Stimulated activated CD8-positive, alpha-beta memory T cell treated with anti-CD3 and anti-CD28 coated beads, Interleukin-4, amount 100 ng/mL, for 24 hours (primary cell): ENCODE data around the gene PAK2.
"Not testable (repeated sequence)": the region's sequence is repeated elsewhere in the genome, so short reads cannot be mapped to it uniquely, and the experiment has no call there.

Experiments used
- DNase-seq: peaks from one replicate; pipeline ENCODE4 v3.0.0-alpha.2; 2020; ENCODE audit warnings: low read depth

PAK2 gene

DNA sequence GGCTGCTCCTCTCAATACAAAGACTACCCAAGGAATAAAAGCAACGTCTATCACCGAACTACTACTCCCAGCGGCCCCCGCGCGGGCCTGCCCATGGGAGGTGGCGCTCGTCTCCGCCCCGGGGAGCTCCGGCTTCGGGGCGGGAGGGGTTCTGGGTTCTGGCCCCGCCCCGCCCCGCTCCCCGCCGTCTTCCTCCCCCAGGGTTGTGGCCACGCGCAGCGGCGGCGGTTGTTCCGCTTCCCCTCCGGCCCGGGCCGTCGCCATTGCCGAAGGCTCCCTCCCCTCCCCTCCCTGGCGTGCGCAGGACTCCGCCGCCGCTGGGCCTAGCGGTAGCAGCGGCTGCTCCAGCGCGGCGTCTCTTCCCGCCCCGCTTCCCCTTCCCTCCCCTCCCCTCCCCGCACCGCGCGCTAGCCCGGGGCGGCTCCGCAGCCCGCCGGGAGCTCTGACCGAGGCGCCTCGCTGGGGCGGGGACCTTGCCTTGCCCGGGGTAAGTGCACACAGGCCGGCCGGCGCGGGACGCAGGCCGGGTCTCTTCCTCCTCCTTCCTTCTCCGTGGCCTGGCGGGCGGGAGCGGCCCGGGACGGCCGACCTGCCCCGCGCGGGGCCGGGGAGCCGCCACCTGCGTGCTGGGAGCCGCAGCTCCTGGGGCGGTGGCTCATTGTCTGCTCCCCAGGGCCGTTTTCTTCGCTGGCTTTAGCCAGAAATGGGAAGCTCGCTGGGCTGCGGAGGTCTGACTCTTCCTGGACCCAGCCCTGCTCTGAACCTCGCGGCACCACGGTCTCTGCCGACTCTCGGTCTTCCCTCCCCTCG is at the start of gene PAK2:
PAK2 (plus strand) TSS at position 187 of the 810 bp plus-strand sequence. CDS start 42,790 bp downstream, outside the sequence.
- peak; percentile 89 for DNase-seq

DNA sequence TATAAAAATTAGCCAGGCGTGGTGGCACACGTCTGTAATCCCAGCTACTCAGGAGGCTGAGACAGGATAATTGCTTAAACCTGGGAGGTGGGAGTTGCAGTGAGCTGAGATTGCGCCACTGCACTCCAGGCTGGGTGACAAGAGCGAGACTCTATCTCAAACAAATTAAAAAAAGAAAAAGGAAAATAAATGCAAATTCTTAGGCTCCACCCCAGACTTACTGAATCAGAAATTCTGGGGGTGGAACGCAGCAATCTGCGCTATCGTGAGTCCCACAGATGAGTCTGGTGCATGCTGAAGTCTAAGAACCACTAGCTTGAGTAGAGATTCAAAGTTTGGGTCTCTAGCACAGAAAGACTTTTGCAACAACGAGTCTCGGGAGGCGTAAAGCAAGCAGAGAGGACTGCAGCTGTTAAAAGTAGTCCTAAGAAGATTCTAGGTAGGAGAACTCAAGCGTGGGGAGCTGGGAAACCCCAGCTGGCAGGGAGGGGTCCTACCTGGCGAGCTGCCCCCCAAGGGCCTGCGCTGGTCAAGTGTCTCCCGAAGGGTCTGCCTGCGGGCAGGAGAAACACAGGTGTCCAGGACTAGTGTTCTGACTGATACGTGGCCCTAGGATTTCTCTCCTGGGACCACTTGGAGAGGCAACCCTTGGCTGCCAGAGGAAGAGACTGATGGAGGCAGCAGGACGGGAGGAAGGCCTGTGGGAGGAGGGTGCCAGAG is 49.6 kb upstream of the PAK2 start:
- no peak for DNase-seq

- no peak for DNase-seq
These were observed 48.3 kb upstream of the PAK2 start for GRCh38 chr3:196691386-196691785.

DNA sequence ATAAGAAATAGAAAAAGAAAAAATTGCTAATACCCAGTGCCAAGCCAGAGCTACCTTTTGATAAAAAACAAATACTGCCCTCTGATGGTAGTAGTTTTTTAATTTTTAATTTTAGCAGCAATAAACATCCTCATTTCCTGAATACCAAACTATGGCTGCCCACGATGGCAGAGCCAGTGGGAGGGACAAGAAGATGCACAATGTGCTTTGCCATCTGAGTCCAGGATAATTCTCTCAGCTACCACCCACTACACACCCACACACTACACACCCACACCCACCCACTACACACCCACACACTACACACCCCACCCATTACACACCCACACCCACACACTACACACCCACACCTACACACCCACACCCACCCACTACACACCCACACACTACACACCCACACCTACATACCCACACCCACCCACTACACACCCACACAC is 45.4 kb upstream of the PAK2 start:
- no peak for DNase-seq

GRCh38 chr3:196694941-196695848 is 44.5 kb upstream of the PAK2 start:
- no peak for DNase-seq

DNA sequence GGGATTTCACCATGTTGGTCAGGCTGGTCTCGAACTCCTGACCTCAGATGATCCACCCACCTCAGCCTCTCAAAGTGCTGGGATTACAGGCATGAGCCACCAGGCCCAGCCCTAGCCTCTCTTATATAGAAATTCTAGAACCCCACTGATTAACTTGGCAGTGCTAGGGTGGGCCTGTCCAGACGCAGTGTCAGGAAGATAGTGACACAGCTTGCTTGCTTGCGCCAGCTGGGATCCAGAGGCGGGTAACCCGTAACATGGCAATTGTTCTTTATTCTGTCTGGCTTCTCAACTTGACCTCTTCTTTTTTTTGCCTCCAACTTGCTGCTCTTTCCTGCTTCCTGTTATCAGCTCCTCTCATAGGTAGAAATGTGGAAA is 43.8 kb upstream of the PAK2 start:
- DNase-seq, result no peak

DNA sequence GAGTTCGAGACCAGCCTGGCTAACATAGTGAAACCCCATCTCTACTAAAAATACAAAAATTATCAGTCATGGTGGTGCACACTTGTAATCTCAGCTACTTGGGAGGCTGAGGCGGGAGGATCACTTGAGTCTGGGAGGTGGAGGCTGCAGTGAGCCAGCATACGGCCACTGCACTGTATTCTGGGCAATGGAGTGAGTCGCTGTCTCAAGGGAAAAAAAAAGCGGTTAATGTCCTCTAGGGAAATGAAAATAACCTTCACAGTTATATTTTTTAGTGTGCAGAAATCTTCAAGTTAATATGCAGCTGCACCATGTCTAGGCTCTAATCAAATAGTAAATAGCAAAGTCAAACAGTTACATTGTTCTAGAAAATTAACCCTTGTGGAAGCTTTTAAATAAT is 42.4 kb upstream of the PAK2 start:
- no peak for DNase-seq

DNA sequence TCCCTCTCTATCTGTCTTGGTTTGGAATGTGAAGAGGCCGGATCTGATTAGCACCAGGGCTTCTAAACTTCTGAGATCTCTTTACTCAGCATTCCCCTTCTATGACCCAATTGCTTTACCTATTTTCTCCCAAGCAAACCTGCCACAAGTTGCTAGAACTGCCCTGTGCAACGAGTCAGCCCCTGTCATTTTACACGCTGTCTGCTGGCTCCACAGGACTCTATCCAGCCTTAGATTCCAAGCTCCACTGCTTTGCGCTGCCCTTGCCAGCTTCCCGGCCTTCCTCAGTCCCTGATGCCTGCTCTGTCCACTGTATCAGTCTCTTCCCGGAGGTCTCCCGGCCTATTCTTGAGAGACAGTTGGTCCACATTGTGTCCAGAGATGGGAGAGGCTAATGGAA is 39.9 kb upstream of the PAK2 start:
- no peak for DNase-seq

- no peak for DNase-seq
These were observed 38.9 kb upstream of the PAK2 start for GRCh38 chr3:196700801-196701200.

GRCh38 chr3:196706327-196706726 is 33.3 kb upstream of the PAK2 start:
- DNase-seq, result no peak

DNA sequence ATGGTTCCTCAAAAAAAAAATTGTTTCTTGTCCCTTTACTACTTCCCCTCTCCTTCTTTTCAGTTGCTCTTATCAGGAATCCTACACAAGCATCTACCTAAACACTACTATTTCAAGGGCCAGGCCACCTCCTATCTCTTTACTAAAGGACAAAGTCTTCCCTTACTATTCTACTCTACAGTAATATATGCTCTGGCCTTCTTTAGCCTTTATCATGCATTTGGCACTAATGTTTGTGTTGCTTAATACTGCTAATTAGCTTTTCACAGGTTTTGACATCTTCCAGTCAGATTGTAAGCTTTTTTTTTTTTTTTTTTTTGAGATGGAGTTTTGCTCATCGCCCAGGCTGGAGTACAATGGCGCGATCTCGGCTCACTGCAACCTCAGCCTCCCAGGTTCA is 32.9 kb upstream of the PAK2 start:
- DNase-seq, result no peak

GRCh38 chr3:196707566-196707965 is 32.1 kb upstream of the PAK2 start:
- no peak for DNase-seq

DNA sequence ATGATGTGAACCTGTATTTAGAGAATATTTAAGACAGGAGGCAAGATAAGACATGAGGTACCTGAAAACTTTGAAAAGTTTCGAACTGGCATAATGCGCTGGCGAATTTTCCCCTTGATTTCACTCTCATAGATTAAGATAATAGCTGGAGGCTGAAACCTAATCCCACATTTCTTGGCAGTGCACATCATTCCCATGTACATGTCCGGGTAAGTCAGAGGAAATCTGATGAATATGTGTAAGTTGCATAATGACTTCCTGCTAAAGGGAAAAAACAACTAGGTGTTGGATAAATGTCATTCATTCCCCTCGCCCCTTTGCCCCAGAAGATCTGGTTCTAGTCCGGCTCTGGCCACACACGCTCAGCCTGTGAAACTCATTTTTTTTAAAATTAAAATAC is 31.2 kb upstream of the PAK2 start:
- no peak for DNase-seq

GRCh38 chr3:196711838-196712513 is 27.7 kb upstream of the PAK2 start, which contains the start of the genes CEP19 and PIGX:
CEP19 (minus strand) TSS chr3:196712250; CDS start chr3:196708657, 3,593 bp downstream.
PIGX (plus strand) TSS chr3:196712377.
- DNase-seq, result peak; percentile 81

DNA sequence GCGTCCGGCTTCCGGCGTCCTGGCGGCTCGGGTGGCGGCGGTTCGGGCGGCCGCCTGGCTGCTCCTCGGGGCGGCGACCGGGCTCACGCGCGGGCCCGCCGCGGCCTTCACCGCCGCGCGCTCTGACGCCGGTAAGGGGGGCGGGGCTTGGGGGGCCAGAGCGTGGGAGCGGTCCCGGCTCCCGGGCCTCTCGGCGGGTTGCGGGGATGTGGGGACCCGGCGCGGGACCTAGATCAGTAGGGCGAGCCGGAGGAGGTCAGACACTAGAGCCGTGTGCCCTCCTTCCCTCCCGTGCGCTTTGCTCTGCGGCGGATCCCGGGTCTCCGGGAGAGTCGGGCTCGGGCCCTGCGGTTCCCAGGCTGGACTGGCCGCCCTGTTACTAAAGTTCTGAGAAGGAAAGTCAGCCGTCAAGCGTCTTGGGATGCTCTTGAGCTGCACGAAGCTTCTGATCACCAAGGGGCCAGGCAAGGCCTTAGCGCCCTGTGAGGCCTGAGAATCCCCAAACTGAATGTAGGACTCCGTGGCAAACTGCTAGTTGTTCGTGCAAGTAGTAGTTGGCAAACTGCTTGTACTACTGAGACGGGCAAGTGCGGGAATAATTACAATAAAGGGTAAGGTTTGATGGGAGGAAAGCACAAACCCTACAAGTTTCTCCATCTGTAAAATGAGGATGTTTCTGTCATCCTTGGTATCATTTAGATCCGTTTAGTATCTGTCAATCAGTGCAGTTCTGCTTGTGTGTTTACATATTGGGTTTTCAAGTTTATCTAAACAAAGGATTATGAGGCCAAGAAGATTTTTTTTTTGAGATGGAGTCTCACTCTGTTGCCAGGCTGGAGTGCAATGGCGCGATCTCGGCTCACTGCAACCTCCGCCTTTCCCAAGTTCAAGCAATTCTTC is 26.9 kb upstream of the PAK2 start:
- DNase-seq, result peak; percentile 53

GRCh38 chr3:196717162-196717561 is 22.5 kb upstream of the PAK2 start:
- not testable (repeated sequence) for DNase-seq

DNA sequence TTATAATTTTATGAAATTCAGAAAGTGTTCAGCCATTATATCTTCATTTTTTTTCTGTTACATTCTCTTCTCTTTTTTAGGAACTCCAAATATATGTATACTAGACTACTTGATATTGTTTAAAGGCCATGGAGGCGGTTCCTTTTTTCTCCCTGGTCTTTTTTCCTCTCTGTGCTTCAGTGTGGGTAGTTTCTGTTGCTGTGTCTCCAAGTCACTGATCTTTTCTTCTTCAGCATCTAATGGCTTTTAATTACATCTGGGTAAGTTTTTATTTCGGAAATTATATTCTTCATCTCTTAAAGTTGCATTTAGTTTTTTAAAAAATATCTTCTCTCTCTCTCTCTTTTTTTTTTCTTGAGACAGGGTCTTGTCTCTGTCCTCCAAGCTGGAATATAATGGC is 18.6 kb upstream of the PAK2 start:
- no peak for DNase-seq

DNA sequence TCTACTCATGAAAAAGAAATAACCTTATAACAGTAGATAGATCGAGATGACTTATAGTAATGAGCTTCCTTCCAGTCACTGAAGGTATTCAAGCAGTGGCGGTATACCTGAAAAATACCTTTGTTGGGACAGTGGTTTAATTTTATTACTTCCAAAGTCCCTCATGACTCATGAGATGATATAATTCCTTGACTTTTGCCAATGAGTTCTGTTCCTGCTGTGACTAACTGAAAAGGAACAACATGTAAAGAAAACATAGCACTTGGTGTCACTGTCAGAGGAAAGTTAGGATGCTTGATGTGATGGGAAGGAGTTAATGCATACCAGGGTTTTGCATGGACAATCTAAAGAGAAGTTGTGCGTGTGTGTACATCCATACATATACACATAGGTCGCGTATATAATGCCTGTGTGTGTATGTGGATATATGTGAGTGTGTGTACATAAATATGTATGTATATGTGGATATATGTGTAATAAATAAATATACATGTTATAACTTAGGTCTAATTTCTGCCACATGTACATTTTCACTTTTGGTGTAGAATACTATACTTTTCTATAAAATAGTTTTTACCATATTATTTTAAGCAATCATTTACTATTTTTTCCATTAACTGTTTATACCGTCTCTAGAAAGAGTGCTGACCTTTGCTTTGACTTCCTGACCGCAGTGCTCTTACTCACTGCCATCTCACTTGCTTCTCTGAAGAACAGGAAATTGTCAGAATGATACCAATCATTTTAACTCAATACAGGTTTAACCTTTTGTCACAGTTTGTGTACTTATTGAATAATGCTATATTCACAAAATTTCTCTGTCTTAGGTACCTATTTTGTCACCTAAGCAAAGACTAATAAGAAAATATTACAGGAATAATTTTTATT is 12.6 kb upstream of the PAK2 start:
- DNase-seq, result no peak

- DNase-seq, result no peak
These were observed 3.9 kb upstream of the PAK2 start for GRCh38 chr3:196735751-196736150.
